SKM-1 (cell line): ENCODE data around the gene SYS1.
A peak's percentile ranks its signal among the peaks of the same experiment; 100 is the strongest.
"Not testable (repeated sequence)": the region's sequence is repeated elsewhere in the genome, so short reads cannot be mapped to it uniquely, and the experiment has no call there.

Experiments used
- DNase-seq: peaks from one replicate; lab custom pipeline; 2025; ENCODE audit not compliant: unreplicated experiment; lab: John Stamatoyannopoulos, UW

Gene SYS1

GRCh38 chr20:45339799-45340198 is 23.2 kb upstream of the SYS1 start:
- no peak for DNase-seq

GRCh38 chr20:45340236-45340847 is 22.6 kb upstream of the SYS1 start:
- no peak for DNase-seq

GRCh38 chr20:45340951-45341350 is 22.0 kb upstream of the SYS1 start:
- DNase-seq, result no peak

GRCh38 chr20:45341579-45341938 is 21.4 kb upstream of the SYS1 start:
- no peak for DNase-seq

- no peak for DNase-seq
Measured at GRCh38 chr20:45341939-45342854, 20.8 kb upstream of the SYS1 start.

- no peak for DNase-seq
Measured at GRCh38 chr20:45342855-45343531, 20.0 kb upstream of the SYS1 start.

- no peak for DNase-seq
Measured at GRCh38 chr20:45343532-45344167, 19.3 kb upstream of the SYS1 start.

GRCh38 chr20:45344168-45344860 is 18.6 kb upstream of the SYS1 start:
- DNase-seq, result peak; percentile 20

GRCh38 chr20:45345104-45345936 is 17.6 kb upstream of the SYS1 start:
- DNase-seq, result no peak

GRCh38 chr20:45346291-45346718 is 16.7 kb upstream of the SYS1 start:
- no peak for DNase-seq

- DNase-seq, result no peak
Measured at GRCh38 chr20:45346851-45347250, 16.1 kb upstream of the SYS1 start.

GRCh38 chr20:45347297-45347935 is 15.5 kb upstream of the SYS1 start:
- DNase-seq, result no peak

GRCh38 chr20:45347936-45348778 is 14.8 kb upstream of the SYS1 start, which contains the start of gene SDC4:
SDC4 (minus strand) TSS chr20:45348424; CDS start chr20:45348384, 40 bp downstream.
- DNase-seq, result no peak

GRCh38 chr20:45350217-45350616 is 12.7 kb upstream of the SYS1 start:
- no peak for DNase-seq

GRCh38 chr20:45350795-45351194 is 12.2 kb upstream of the SYS1 start:
- not testable (repeated sequence) for DNase-seq

- no peak for DNase-seq
Measured at GRCh38 chr20:45352729-45353128, 10.2 kb upstream of the SYS1 start.

- no peak for DNase-seq
Measured at GRCh38 chr20:45353746-45354145, 9.2 kb upstream of the SYS1 start.

GRCh38 chr20:45354423-45355208 is 8.3 kb upstream of the SYS1 start:
- DNase-seq, result no peak
